Activated CD4-positive, alpha-beta T cell treated with anti-CD3 and anti-CD28 coated beads, Interleukin-2, amount 50 U/mL, for 4 hours (primary cell): ENCODE results near the gene VPS35.

ENCODE experiments used
- DNase-seq, 2 experiments: peaks; one replicate each; pipeline ENCODE4 v3.0.0-alpha.2; 2020

The VPS35 gene

GRCh38 chr16:46606231-46606630 is 82.7 kb downstream of the VPS35 start:
- no peak for DNase-seq
